Measurements from ENCODE around the gene MEX3A. TPM values are rescaled to one million over a fixed set of nuclear protein-coding genes. Genes with fewer than 3 reads are reported as not detected.

Gene MEX3A
- total and polyA plus RNA-seq, 2 of the 8 experiments (the other 6 are each of a cell fraction or from before 2014, with no cell fraction given) = 34.1 to 52.4 TPM

DNA sequence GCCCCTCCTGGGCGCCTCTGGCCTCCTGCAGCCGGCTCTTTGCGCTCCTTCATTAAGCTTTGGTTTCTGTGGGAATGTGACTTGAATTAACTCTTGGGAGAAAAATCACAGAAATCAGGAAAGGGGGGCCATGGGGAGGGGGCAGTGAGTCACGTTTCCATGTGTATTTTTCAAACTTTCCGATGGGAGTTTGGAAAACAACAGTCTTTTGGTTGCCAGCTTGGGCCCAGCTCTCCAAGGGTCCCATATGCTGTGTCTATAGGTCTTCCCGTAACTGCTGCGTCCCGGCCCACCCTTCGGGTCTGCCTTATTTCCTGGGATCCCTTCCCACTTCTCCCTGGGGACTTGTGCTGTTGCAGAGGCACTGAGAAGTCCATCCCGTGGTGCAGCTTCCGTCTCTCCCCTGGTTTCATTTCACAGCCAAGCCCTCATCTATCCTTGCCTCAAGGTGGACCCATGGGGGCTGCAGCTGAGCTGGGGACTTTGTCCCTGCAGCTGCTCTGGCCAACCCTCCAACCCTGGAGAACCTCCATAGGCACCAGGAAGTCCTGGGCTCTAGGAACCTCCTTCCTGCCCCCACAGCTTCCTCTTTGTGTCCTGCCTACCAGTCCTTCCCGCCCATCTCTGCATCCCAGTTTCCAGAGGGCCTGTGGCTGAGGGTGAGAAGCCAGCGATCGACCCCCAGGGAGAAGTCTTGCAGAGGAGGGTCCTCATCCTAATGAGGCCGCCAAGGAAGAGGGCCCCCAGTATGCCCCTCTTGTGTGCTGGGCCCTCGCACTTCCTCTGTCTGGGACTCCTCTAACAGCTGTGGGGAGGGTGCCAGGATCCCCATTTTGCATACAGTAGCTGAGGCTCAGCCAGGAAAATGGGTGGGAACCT, 20.6 kb upstream of the MEX3A start:
- 0 out of 2 replicates have a peak overlapping the region, but pooled peaks have one; percentile 97 for H2BK12ac ChIP-seq (ENCODE audit: low read depth, low read length)
- FAIRE-seq (no peak), DNase-seq (ENCODE audit: low read depth in 1 of 2, low spot score in 2 of 2) (no peak)
- H4K8ac ChIP-seq (ENCODE audit: extremely low read depth, insufficient read depth, low read length) = no peak overlapping the region; the same call in none of the 2 replicates
- H2BK15ac ChIP-seq (ENCODE audit: low read length) = 0 out of 2 replicates have a peak overlapping the region, but pooled peaks have one; percentile 11
- H3K23ac ChIP-seq (ENCODE audit: insufficient read length) = no peak overlapping the region
- H2AFZ ChIP-seq (ENCODE audit: low read length) = no peak overlapping the region
- peak overlapping the region; percentile 61 for H4K91ac ChIP-seq (replicated peaks; ENCODE audit: insufficient read length, low read length)
- H4K20me1 ChIP-seq (replicated peaks in 1 of 2; ENCODE audit: control insufficient read depth in 1 of 2, insufficient read depth in 2 of 2, low read length in 2 of 2) = peaks cover 0 to 8% of the 10 kb centered on the region in 2 experiments
- no peak overlapping the region for H3K4me3 ChIP-seq (ENCODE audit: extremely low read depth in 1 of 4, insufficient read depth in 2 of 4, low read depth in 3 of 4, low read length in 4 of 4)
- POLR2A ChIA-PET (ENCODE audit: partially characterized antibody) = interaction anchor here (0.7 to 29.6 kb wide), 8 partner anchors 9 to 110 kb away, joined by 3 to 763 read pairs (median 4); partner anchors contain the start of genes LMNA, MEX3A and PMF1
- H2BK120ac ChIP-seq (replicated peaks; ENCODE audit: low read depth, low read length) = no peak overlapping the region
- peaks cover 4% of the 10 kb centered on the region; the same call in 1 of the 2 replicates for H3K79me1 ChIP-seq (ENCODE audit: low read depth, low read length)
- peaks cover 7% of the 10 kb centered on the region; the same call in 1 of the 2 replicates for H3K23me2 ChIP-seq (ENCODE audit: low read depth, low read length)
- H2BK5ac ChIP-seq (ENCODE audit: low read depth, low read length) = no peak overlapping the region
- 91% methylated on average over 16 of the region's 16 CpGs; no CpG with 5 or more reads in 1 of the 2 experiments for WGBS, 2 experiments (ENCODE audit: extremely low coverage in 1 of 2, insufficient coverage in 1 of 2, insufficient read length in 1 of 2, insufficient replicate concordance in 2 of 2, low coverage in 1 of 2, low lambda C conversion rate in 2 of 2, missing lambda C conversion rate in 1 of 2)
- H3K9me3 ChIP-seq (ENCODE audit: insufficient read depth in 2 of 2, low read depth in 1 of 2, low read length in 1 of 2) = no peaks in the 10 kb centered on the region
- H2AK5ac ChIP-seq (ENCODE audit: low read depth, low read length) = no peak overlapping the region; the same call in 1 of the 2 replicates
- H3K79me2 ChIP-seq (ENCODE audit: control insufficient read depth in 1 of 2, insufficient read depth in 2 of 2, low read length in 2 of 2) = no peaks in the 10 kb centered on the region
- H3K14ac ChIP-seq (ENCODE audit: insufficient read length) = no peak overlapping the region
- H2BK20ac ChIP-seq (ENCODE audit: low read length) = peak overlapping the region; percentile 68
- H3K56ac ChIP-seq (replicated peaks; ENCODE audit: insufficient read length, low read depth, low read length) = no peak overlapping the region
- TF ChIP-seq POLR2A (IDR thresholded peaks at IDR 0.05; ENCODE audit: control extremely low read depth in 1 of 2, low read depth in 2 of 2, low read length in 2 of 2) (0 out of 3 replicates have a peak, but pooled peaks of 1 of the 2 experiments have one; percentile 15), BRCA1 (IDR thresholded peaks at IDR 0.05; ENCODE audit: low read depth, low read length) (no peak)
- H4K5ac ChIP-seq (ENCODE audit: insufficient read length, low read depth, low read length) = no peak overlapping the region
- H3K27me3 ChIP-seq (replicated peaks in 1 of 4; ENCODE audit: control insufficient read depth in 3 of 4, extremely low read depth in 1 of 4, insufficient read depth in 3 of 4, low read length in 3 of 4) = no peaks in the 10 kb centered on the region; a peak in 1 of 7 replicates
- H3K36me3 ChIP-seq (ENCODE audit: control insufficient read depth in 2 of 4, insufficient read depth in 4 of 4, low read length in 3 of 4) = no peaks in the 10 kb centered on the region
- CTCF ChIA-PET (ENCODE audit: partially characterized antibody) = interaction anchor here (0.5 to 29.5 kb wide), 7 partner anchors 7 to 134 kb away, joined by 3 to 1994 read pairs (median 3); partner anchors contain the start of genes LMNA and MEX3A
- no peak overlapping the region for H3K27ac ChIP-seq (ENCODE audit: low read depth, low read length)
- H3K9ac ChIP-seq (replicated peaks in 1 of 4; ENCODE audit: extremely low read depth in 1 of 4, low read depth in 3 of 4, low read length in 3 of 4) = no peak overlapping the region
- H3K4me2 ChIP-seq (ENCODE audit: insufficient read depth in 1 of 2, low read depth in 2 of 2, low read length in 2 of 2) = no peak overlapping the region
- no peak overlapping the region for H3K4ac ChIP-seq (replicated peaks; ENCODE audit: insufficient read length, low read depth, low read length)
- H3K18ac ChIP-seq (ENCODE audit: extremely low read depth, low read length) = no peak overlapping the region
- H3K4me1 ChIP-seq (replicated peaks in 1 of 4; ENCODE audit: control insufficient read depth in 3 of 4, insufficient read depth in 4 of 4, low read length in 3 of 4) = peaks cover 8 to 37% (median 32%) of the 10 kb centered on the region in 4 experiments

All from H1 (cell line).